CD14-positive monocyte (primary cell): ENCODE data around the gene HSPB8. TPM values are rescaled to one million over a fixed set of nuclear protein-coding genes. Genes with fewer than 3 reads are reported as not detected.

ENCODE experiments used
- DNase-seq, 3 donors: peaks; one replicate each; pipeline ENCODE4 v3.0.0-alpha.2; 2011 to 2022
- H2AFZ ChIP-seq: 2 replicates; pipeline ENCODE4 v1.6.0; 2012; ENCODE audit warnings: mild to moderate bottlenecking, low read depth, low read length, inconsistent platforms; ENCODE audit not compliant: insufficient read depth, poor library complexity, severe bottlenecking
- H3K27ac ChIP-seq, 2 donors: 1 replicate in 1 of 2; 2 replicates in 1 of 2; pipeline ENCODE4 v1.5.1; 2012 to 2013; ENCODE audit warnings: low read length in 2 of 2, control low read depth in 1 of 2, inconsistent platforms in 1 of 2, low read depth in 1 of 2, mild to moderate bottlenecking in 1 of 2
- H3K27me3 ChIP-seq, 2 donors: one replicate each; pipeline versions ENCODE4 v1.6.0 to v1.6.1; 2011 to 2013; ENCODE audit warnings: low read length in 2 of 2; ENCODE audit not compliant: control insufficient read depth in 2 of 2, insufficient read depth in 2 of 2
- H3K36me3 ChIP-seq, 2 donors: replicated peaks in 1 of 2; 1 replicate in 1 of 2; 2 replicates in 1 of 2; pipeline versions ENCODE4 v1.5.1 to v1.6.1; 2012 to 2013; ENCODE audit warnings: low read length in 2 of 2, control low read depth in 1 of 2, inconsistent platforms in 1 of 2, mild to moderate bottlenecking in 1 of 2; ENCODE audit not compliant: insufficient read depth in 2 of 2, control insufficient read depth in 1 of 2
- H3K4me1 ChIP-seq, 2 donors: 1 replicate in 1 of 2; 2 replicates in 1 of 2; pipeline versions ENCODE4 v1.5.1 to v1.6.1; 2012 to 2013; ENCODE audit warnings: low read length in 2 of 2, control low read depth in 1 of 2, inconsistent platforms in 1 of 2, mild to moderate bottlenecking in 1 of 2, moderate library complexity in 1 of 2; ENCODE audit not compliant: insufficient read depth in 2 of 2, control insufficient read depth in 1 of 2
- H3K4me2 ChIP-seq: replicated peaks from 2 replicates; pipeline ENCODE3; 2012; ENCODE audit warnings: low read length, moderate library complexity, mild to moderate bottlenecking; ENCODE audit not compliant: poor library complexity, severe bottlenecking; ENCODE audit errors: extremely low read depth
- H3K4me3 ChIP-seq, 3 experiments: fragments of 200-600 bp in 1 of 3; sonication (generic) in 1 of 3; replicated peaks in 1 of 3; 1 replicate in 2 of 3; 2 replicates in 1 of 3; pipeline ENCODE4 v1.5.1; 2011 to 2013; ENCODE audit warnings: low read length in 3 of 3, mild to moderate bottlenecking in 3 of 3, control low read depth in 2 of 3, low read depth in 2 of 3, inconsistent platforms in 1 of 3, moderate library complexity in 1 of 3
- H3K79me2 ChIP-seq: 2 replicates; pipeline ENCODE4 v1.6.0; 2012; ENCODE audit warnings: mild to moderate bottlenecking, control low read depth, inconsistent platforms, low read length, moderate library complexity; ENCODE audit not compliant: insufficient read depth
- H3K9ac ChIP-seq: 2 replicates; pipeline ENCODE4 v1.6.0; 2017; ENCODE audit warnings: low read length, mild to moderate bottlenecking; ENCODE audit not compliant: insufficient read depth, poor library complexity, severe bottlenecking
- H3K9me3 ChIP-seq, 2 donors: replicated peaks in 1 of 2; 1 replicate in 1 of 2; 2 replicates in 1 of 2; pipeline versions ENCODE4 v1.5.1 to v1.6.1; 2012 to 2013; ENCODE audit warnings: low read length in 2 of 2, control low read depth in 1 of 2; ENCODE audit not compliant: control insufficient read depth in 1 of 2, insufficient read depth in 1 of 2
- H4K20me1 ChIP-seq: 2 replicates; pipeline ENCODE4 v1.6.0; 2012; ENCODE audit warnings: mild to moderate bottlenecking, low read length, control low read depth, moderate library complexity; ENCODE audit not compliant: insufficient read depth
- H3K27ac Mint-ChIP-seq, 7 donors: one replicate each; pipeline ENCODE4 v1.8.0; 2020; ENCODE audit warnings: mild to moderate bottlenecking in 7 of 7, mixed read lengths in 7 of 7, moderate library complexity in 6 of 7, inconsistent platforms in 2 of 7
- H3K27me3 Mint-ChIP-seq, 3 donors: one replicate each; pipeline ENCODE4 v1.8.0; 2021 to 2022; ENCODE audit warnings: low read depth in 3 of 3, mild to moderate bottlenecking in 3 of 3, mixed read lengths in 3 of 3, moderate library complexity in 3 of 3, inconsistent platforms in 1 of 3
- H3K36me3 Mint-ChIP-seq, 2 donors: one replicate each; pipeline ENCODE4 v1.8.0; 2020; ENCODE audit warnings: mixed read lengths in 2 of 2, inconsistent platforms in 1 of 2, mild to moderate bottlenecking in 1 of 2
- H3K4me1 Mint-ChIP-seq: one replicate; pipeline ENCODE4 v1.8.0; 2020; ENCODE audit warnings: mild to moderate bottlenecking, mixed read lengths
- H3K4me3 Mint-ChIP-seq, 2 donors: one replicate each; pipeline ENCODE4 v1.8.0; 2020; ENCODE audit warnings: mild to moderate bottlenecking in 2 of 2, mixed read lengths in 2 of 2, moderate library complexity in 1 of 2
- H3K9me3 Mint-ChIP-seq, 7 donors: one replicate each; pipeline ENCODE4 v1.8.0; 2020 to 2022; ENCODE audit warnings: mixed read lengths in 7 of 7, mild to moderate bottlenecking in 6 of 7, moderate library complexity in 6 of 7, inconsistent platforms in 2 of 7
- WGBS: methylation state at CpG from one replicate; pipeline ENCODE4 v1.1.5; 2013; ENCODE audit warnings: missing lambda C conversion rate; ENCODE audit not compliant: insufficient coverage; 5-methylcytosine and 5-hydroxymethylcytosine counted together
- intact Hi-C, 2 donors: fragments of 100-400 bp; cut with micrococcal nuclease; formaldehyde crosslinking; loops; one replicate each; pipeline versions ENCODE4 v1.15.0 to v1.15.1; 2023
- polyA plus RNA-seq, 3 donors: library from polyadenylated mRNA; depleted of rRNA in 1 of 3; unstranded in 2 of 3; stranded (reverse) in 1 of 3; fragments of 300-500 nt in 2 of 3; fragments of >200 nt in 1 of 3; fragmentation: Illumina TruSeq in 2 of 3; gene quantifications; 1 replicate in 2 of 3; 2 replicates in 1 of 3; pipeline ENCODE4 v1.2.3, GENCODE V29; 2012 to 2021
- TF ChIP-seq, protein P1 (sequence below): fragments of 200-600 bp; IDR thresholded peaks from one replicate; pipeline ENCODE4 v1.8.0; 2022; ENCODE audit warnings: antibody characterized with exemption, mild to moderate bottlenecking

The HSPB8 gene
- polyA plus RNA-seq, 3 donors = not detected

DNA sequence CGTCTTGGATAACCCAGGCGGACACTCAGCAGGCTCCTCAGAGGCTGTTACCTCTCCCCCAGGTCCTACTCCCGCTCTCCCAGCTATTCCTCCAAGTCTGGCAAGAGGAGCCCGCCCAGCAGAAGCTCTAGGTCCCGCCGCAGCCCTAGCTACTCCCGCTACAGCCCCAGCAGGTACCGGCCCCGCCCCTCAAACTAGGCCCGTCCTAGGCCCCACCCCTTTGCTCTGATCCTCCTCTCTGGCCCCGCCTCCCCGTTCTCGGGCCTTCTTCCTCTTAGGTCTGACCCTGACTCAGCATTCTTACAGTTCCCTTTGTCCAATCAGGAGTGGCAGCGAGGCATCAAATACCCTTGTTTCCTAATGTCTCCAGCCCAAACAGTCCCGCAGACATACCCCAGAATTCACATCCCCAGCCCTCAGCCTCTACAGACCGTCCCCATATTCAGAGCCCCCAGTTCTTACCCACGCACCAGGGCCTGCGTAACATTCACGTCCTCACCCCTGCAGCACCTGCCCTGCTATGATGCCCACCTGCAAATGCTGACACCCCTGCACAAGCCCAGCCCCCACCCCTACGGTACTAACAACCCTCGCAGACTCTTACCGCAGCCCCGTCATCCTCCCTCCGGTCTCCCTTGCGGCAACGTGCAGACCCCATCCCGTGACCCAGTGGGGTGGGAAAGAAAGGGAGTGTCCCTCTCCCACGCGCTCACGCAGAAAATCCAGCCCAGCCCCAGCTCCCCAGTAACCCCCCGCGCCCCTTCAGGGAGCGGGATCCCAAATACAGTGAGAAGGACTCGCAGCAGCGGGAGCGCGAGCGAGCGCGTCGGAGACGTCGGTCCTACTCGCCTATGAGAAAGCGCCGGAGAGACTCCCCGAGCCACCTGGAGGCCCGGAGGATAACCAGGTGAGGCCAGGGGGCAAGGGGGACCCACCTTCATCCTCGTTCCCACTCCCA is 25.0 kb upstream of the HSPB8 start:
- Mint-ChIP-seq H3K27ac (peak overlapping the region in 1 of 7 donors; percentile 53), H3K4me1 (peaks cover 7% of the 10 kb centered on the region), H3K36me3 (peaks cover 0 to 1% of the 10 kb centered on the region in 2 donors), H3K27me3 (peaks cover 6 to 18% (median 11%) of the 10 kb centered on the region in 3 donors), H3K9me3 (peaks cover 8 to 27% (median 17%) of the 10 kb centered on the region in 7 donors), H3K4me3 (peak overlapping the region in 1 of 2 donors; percentile 76)
- Histone ChIP-seq H3K4me3 (no peak overlapping the region), H4K20me1 (no peaks in the 10 kb centered on the region), H3K9me3 (peaks cover 18 to 22% of the 10 kb centered on the region in 2 donors), H3K4me2 (no peak overlapping the region), H3K27me3 (peaks cover 0 to 9% of the 10 kb centered on the region in 2 donors), H3K36me3 (no peaks in the 10 kb centered on the region), H3K4me1 (no peaks in the 10 kb centered on the region), H3K27ac (no peak overlapping the region), H3K9ac (no peak overlapping the region), H3K79me2 (no peaks in the 10 kb centered on the region), H2AFZ (no peak overlapping the region)
- intact Hi-C loops = no loop called here
- peak; percentile 3 to 14 (median 7) for DNase-seq
- 24% methylated on average over 33 of the region's 49 CpGs for WGBS
- TF ChIP-seq, protein P1, sequence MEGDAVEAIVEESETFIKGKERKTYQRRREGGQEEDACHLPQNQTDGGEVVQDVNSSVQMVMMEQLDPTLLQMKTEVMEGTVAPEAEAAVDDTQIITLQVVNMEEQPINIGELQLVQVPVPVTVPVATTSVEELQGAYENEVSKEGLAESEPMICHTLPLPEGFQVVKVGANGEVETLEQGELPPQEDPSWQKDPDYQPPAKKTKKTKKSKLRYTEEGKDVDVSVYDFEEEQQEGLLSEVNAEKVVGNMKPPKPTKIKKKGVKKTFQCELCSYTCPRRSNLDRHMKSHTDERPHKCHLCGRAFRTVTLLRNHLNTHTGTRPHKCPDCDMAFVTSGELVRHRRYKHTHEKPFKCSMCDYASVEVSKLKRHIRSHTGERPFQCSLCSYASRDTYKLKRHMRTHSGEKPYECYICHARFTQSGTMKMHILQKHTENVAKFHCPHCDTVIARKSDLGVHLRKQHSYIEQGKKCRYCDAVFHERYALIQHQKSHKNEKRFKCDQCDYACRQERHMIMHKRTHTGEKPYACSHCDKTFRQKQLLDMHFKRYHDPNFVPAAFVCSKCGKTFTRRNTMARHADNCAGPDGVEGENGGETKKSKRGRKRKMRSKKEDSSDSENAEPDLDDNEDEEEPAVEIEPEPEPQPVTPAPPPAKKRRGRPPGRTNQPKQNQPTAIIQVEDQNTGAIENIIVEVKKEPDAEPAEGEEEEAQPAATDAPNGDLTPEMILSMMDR = no peak

DNA sequence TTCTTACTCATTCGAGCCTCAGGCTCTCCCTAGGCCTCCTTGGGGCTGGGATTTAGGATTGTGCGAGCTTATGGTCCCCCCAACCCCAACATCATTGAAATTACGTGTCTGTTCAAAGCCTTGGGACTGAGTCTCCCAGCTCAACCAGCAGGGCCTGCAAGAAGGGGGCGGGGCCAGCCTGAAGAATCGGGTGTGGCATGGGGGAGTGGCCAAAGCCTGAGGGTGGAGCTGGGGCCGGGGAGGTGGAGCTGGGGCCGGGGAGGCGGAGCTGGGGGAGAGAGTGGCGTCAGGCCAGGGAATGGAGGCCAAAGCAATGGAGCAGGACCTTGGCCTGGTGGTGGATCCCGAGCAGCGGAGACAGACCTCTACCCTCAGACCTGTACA is 24.3 kb upstream of the HSPB8 start:
- Histone ChIP-seq H3K4me1 (no peaks in the 10 kb centered on the region), H3K27ac (no peak overlapping the region), H3K27me3 (peaks cover 0 to 9% of the 10 kb centered on the region in 2 donors), H3K79me2 (no peaks in the 10 kb centered on the region), H2AFZ (no peak overlapping the region), H3K9ac (no peak overlapping the region), H3K9me3 (peaks cover 18 to 22% of the 10 kb centered on the region in 2 donors), H3K4me2 (no peak overlapping the region), H3K36me3 (no peaks in the 10 kb centered on the region), H3K4me3 (no peak overlapping the region), H4K20me1 (no peaks in the 10 kb centered on the region)
- Mint-ChIP-seq H3K27me3 (peaks cover 6 to 18% (median 11%) of the 10 kb centered on the region in 3 donors), H3K9me3 (peaks cover 8 to 27% (median 17%) of the 10 kb centered on the region in 7 donors), H3K27ac (no peak overlapping the region), H3K4me3 (no peak overlapping the region), H3K36me3 (peaks cover 0 to 1% of the 10 kb centered on the region in 2 donors), H3K4me1 (peaks cover 7% of the 10 kb centered on the region)
- DNase-seq = no peak
- TF ChIP-seq, protein P1 = no peak
- 79% methylated on average over 5 of the region's 11 CpGs for WGBS
- intact Hi-C loops = no loop called here
